HG03025 (cell line): Measurements from ENCODE around the gene FIBCD1.

Experiments
- ATAC-seq: cut with Tn5 transposase; IDR thresholded peaks from one replicate; pipeline ENCODE4 v1.9.1; 2021; ENCODE audit warnings: mild to moderate bottlenecking, moderate library complexity; ENCODE audit not compliant: unreplicated experiment, low FRiP score

FIBCD1 gene

DNA sequence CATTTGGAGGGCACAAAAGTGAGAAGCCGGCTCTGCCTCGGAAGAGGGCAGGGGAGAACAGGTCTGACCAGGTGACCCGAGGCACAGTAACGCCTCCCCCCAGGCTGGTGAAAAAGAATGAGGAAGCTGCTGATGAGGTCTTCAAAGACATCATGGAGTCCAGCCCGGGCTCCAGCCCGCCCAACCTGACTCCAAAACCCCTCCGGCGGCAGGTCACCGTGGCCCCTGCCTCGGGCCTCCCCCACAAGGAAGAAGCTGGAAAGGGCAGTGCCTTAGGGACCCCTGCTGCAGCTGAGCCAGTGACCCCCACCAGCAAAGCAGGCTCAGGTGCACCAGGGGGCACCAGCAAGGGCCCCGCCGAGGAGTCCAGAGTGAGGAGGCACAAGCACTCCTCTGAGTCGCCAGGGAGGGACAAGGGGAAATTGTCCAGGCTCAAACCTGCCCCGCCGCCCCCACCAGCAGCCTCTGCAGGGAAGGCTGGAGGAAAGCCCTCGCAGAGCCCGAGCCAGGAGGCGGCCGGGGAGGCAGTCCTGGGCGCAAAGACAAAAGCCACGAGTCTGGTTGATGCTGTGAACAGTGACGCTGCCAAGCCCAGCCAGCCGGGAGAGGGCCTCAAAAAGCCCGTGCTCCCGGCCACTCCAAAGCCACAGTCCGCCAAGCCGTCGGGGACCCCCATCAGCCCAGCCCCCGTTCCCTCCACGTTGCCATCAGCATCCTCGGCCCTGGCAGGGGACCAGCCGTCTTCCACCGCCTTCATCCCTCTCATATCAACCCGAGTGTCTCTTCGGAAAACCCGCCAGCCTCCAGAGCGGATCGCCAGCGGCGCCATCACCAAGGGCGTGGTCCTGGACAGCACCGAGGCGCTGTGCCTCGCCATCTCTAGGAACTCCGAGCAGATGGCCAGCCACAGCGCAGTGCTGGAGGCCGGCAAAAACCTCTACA, 54.2 kb downstream of the FIBCD1 start:
- ATAC-seq = no peak

DNA sequence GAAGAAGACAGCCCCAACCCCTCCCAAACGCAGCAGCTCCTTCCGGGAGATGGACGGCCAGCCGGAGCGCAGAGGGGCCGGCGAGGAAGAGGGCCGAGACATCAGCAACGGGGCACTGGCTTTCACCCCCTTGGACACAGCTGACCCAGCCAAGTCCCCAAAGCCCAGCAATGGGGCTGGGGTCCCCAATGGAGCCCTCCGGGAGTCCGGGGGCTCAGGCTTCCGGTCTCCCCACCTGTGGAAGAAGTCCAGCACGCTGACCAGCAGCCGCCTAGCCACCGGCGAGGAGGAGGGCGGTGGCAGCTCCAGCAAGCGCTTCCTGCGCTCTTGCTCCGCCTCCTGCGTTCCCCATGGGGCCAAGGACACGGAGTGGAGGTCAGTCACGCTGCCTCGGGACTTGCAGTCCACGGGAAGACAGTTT, 54.9 kb downstream of the FIBCD1 start:
- no peak for ATAC-seq

DNA sequence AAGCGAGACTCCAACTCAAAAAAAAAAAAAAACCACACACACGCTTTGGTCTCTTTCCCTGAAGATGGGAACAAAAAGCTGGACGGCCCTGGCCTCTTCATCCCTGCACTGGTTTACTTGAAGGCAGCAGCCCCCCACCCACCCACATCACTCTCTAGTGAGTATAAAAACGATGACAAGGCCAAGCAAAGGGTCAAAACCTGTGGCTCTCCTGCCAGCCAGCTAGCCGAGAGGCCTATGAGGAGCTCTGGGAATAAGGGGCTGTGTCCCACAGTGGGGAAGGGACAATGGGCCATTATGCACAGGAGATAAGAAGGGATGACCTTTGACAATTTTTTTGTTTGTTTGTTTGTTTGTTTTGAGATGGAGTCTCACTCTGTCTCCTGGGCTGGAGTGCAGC, 55.6 kb downstream of the FIBCD1 start:
- no peak for ATAC-seq

DNA sequence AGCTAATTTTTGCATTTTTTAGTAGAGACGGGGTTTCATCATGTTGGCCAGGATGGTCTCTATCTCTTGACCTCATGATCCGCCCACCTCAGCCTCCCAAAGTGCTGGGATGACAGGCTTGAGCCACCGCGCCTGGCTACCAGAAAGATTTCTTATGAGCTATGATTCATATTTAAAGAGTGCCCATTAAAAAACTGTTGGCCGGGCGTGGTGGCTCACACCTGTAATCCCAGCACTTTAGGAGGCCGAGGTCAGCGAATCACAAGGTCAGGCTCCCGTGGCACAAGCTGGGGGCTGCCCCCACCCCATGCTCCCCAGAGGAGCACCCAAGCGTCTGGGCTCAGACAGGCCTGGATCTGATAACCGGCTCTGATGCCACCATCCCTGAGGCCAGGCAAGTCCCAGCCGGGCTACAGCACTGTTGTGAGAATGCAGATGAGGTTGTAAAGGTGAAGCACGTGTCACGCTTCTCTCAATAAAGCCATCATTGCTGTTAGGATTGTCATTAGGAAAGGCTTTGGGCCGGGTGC, 56.3 kb downstream of the FIBCD1 start:
- no peak for ATAC-seq

DNA sequence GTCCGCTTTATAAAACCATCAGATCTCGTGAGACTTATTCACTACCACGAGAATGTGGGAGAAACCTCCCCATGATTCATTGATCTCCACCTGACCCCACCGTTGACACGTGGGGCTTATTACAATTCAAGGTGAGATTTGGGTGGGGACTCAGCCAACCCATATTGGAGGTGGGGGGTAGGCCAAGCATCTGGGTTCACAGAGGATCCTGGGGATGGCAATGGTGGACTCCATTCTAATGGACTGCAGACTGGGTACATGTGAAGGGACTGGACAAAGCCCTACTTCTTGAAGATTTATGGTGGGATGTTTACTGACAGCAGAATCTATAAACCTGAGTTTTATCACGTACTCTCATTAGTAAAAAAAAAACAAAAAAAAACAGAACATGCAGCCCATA, 57.5 kb downstream of the FIBCD1 start:
- no peak for ATAC-seq

DNA sequence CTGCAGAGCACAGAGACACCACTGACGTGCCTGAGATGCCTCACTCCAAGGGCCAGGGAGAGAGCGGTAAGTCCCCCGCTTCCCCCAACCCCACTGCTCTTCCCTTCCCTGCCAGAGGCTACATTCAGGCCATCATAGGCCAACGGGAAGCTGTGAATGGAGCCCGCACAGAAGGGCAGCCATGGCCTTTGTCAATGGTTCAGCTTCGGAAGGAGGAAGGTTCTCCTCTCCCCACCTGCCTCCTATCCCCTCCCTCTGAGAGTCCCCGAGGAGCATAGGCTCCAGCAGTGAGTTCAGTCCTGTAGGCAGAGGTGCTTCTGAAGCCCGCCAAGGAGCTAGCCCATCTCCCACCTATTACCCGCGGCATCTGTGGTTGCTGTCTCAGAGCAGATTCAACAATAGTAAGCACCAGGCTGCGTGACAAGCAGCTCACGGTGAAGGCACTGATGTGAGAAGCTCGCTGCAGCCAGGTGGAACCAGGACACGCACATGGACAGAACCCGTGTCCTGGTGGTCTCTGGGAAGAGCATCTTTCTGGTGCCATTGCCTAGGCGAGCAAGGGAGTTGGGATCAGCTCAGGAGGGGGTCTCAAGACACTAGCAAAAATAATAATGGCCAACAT, 58.3 kb downstream of the FIBCD1 start:
- ATAC-seq = no peak

DNA sequence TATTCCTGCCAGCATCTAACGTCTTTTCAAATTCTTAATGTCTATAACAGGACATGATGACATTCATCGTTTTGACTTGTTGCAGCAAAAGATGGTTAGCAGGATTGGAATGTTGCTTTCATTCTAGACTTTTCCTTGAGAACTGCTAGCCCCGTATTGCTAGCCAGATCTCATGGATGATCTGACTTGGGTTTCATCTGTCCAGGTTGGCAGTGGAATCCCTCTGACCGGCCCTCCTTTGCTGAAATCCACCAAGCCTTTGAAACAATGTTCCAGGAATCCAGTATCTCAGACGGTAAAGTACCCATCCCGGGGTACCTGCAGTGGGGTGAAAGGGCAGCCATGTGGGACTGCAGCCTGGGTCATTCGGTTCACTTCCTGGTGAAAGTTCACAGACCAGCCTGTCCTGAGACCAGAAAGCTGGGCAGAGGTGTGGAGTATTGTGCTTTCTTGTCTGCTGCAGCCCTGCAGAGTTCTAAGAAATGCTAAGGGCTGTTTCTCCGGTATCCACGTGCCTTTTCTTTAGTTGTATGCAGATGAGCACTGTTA, 59.1 kb downstream of the FIBCD1 start:
- ATAC-seq = no peak

DNA sequence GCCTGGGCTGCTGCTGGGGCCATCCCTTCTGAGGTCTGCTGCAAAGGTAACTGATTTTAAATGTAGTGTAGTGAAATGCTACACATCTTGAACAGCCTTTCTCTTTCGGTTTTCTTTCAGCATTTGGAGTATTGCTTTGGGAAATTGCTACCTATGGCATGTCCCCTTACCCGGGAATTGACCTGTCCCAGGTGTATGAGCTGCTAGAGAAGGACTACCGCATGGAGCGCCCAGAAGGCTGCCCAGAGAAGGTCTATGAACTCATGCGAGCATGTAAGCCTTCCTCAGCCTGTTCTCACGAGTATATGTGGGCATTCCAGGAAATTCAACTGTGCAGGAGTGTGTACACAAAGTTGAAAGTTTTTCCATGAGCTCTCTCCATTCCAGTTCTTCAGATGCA, 60.8 kb downstream of the FIBCD1 start:
- no peak for ATAC-seq

DNA sequence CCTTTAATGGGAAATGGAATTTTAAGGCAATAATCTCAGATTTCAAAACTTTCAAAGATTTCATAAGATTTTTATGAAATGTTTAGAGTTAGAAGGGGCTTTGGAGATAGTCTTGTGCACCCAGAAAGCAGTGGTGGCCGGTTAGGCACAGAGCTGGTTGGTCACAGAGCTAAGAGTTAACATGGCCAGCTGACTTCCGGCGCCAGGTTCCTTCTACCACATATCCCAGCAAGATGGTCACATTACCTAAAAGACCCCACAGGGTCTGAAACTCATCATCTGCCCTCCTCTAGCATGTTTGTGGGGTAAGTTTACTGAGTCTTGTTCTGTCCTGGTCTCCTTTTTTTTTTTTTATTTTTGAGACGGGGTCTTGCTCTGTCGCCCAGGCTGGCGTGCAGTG, 61.7 kb downstream of the FIBCD1 start:
- ATAC-seq = no peak

DNA sequence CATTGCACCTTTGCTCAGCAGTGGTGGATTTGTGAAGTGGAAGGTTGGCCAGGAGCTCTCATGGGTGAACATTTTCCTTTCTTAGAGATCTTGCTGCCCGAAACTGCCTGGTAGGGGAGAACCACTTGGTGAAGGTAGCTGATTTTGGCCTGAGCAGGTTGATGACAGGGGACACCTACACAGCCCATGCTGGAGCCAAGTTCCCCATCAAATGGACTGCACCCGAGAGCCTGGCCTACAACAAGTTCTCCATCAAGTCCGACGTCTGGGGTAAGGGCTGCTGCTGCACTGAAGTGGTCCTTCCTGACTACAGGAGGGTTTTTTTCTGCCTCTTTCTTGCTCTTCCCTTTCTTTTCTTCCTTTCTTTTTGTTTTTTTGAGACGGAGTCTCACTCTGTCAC, 64.3 kb downstream of the FIBCD1 start:
- no peak for ATAC-seq

DNA sequence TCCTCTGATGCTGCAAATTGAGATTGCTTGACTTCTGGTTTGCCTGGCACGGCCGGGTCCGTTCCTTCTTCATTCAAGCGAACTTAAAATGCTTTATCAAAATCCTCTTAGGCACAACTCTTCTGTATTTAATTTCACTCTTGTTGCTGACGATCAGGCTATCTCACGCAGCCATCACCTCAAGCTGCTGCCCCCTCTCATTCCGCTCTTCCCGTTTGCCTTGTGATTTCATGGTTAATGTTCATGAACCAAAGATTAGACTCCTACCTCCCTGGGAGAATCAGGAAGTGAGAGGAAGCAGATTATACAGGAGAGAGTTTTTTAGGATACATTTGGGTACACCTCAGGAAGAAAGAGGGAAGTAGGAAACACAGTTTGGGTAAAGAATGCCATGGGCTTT, 65.1 kb downstream of the FIBCD1 start:
- no peak for ATAC-seq

DNA sequence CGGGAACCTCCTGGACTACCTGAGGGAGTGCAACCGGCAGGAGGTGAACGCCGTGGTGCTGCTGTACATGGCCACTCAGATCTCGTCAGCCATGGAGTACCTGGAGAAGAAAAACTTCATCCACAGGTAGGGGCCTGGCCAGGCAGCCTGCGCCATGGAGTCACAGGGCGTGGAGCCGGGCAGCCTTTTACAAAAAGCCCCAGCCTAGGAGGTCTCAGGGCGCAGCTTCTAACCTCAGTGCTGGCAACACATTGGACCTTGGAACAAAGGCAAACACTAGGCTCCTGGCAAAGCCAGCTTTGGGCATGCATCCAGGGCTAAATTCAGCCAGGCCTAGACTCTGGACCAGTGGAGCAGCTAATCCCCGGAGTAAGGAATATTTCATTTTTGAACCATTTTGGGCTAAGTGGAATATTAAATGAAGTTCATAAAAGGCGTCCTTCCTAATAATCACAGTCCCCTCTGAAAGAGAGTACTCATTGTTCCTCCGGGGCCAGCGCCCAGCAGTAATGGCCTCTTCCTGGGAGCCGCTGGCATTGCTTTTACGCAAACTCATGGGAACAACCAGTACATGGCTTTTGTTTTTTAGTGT, 66.0 kb downstream of the FIBCD1 start:
- ATAC-seq = no peak

DNA sequence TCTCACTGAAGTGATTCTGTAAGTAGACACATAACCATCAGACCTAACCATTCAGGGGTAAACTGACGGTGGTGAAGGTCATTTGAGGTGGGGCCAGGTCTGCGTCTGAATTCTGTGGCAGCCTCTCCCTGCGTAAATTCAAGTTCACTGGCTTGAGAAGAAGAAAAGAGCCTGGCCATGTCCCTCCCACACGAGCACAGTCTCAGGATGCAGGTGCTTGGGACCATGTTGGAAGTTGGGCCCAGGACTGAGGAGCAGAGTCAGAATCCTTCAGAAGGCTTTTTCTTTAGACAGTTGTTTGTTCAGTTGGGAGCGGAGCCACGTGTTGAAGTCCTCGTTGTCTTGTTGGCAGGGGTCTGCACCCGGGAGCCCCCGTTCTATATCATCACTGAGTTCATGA, 66.5 kb downstream of the FIBCD1 start:
- ATAC-seq = no peak

DNA sequence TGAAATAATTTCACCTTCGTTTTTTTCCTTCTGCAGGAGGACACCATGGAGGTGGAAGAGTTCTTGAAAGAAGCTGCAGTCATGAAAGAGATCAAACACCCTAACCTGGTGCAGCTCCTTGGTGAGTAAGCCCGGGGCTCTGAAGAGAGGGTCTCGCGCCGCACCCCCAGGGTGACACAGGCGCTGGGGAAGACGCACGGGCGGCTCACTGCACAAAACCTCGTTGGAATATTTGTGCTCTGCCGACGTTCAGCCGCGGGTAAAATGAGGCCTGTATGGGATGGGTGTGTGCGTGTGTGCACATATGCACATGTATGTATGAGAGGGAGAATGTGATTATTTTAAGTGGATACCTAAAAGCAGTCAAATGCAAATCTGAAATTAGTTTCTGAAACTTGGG, 67.0 kb downstream of the FIBCD1 start:
- ATAC-seq = no peak

DNA sequence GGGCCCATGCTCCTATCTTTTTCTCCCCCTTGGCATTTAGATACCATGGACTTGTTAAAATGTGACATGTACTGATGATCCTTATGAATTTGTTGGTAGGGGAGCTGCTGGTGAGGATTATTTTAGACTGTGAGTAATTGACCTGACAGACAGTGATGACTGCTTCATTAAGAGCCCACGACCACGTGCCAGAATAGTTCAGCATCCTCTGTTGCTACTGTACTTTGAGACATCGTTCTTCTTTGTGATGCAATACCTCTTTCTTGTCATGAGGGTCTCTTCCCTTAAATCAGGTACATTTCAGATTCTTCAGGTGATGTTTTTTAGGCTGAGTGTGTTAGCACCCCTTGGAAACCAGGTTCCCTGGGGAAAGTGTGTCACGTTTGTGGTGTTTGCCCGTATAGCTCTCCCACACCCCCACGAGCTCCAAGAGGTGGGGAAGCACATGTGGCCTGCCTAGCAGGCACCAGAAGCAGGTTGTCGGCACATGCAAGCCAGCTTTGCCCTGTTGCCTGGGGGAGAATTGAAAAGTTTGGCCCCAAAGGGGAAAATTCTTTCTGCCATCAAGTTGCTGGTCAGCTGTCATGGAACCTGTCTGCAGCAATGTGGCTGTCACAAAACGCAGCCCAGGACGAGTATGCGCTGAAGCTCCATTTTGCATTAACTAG, 67.5 kb downstream of the FIBCD1 start:
- no peak for ATAC-seq

DNA sequence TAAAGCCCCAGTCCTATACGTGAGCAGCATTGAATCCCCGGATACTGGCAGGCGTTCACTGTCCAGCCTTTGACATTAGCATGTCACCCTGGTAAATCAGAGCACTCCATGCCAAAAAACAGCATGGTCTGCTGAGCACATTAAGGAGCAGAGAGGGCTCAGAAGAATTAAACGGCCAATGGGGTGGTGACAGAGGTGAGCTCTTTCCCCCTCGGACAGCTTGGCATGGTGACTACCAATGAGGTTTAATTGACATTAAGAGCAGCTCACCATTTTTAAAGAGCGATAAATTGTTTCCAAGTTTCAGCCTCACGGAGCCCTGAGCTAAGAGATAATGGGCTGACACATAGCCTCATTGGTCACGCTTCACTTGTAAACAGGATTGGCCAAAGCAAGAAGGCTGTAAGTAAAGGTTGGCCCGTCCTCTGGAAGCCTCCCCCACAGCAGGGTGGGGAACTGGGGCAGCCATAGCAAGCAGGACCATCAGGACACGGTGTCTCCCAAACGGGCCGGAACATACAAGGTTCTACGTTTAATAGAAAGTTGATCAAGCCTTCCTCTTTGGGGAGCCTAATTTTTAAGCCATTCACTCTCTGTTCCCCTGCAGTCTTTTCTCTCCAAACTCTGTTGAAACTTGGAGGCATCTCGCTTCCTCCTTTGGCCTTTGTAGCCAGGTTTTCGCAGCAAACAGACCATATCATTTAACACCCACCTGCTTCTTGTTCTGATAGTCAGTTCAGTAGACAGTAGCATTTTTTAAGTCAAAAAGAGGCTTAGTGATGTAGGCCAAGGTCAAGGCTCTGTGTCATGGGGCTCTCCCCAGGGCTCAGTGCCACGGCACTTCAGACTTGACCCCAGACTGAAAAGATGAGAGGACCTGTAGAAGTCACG, 68.3 kb downstream of the FIBCD1 start:
- no peak for ATAC-seq

DNA sequence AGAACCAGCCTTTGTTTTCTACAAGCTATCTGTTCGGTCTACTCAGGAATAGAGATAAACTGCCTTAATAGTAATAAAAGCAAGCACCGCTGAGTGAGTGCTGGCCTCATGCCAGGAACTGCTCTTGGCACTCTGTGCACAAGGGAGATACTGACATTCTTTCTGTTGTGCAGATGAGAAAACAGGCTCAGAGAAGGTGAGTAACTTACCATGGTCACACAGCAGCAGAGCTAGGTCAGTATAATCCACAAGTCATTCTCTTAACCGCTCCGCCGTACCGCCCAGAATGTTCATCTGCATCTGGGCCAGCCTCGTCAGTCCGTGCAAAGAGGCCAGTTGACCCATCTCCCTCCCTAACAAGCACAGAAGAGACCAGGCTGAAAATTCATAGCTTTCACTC, 69.8 kb downstream of the FIBCD1 start:
- ATAC-seq = no peak

DNA sequence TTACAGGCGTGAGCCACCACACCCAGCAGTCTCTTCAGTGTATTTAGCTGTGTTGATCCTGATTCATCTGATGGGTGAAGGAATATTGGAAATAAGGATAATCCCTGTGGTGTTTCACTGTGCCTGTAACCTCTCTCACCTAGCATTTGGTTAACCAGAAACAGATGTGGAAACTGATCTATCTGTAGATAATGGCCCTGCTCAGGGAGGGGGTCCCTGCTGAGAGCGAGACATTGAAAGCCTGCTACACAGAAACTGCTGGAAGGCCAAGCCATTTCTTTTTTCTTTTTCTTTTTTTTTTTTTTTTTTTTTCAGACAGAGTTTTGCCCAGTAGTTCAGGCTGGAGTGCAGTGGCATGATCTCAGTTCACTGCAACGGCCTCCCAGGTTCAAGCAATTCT, 70.8 kb downstream of the FIBCD1 start:
- ATAC-seq = no peak

DNA sequence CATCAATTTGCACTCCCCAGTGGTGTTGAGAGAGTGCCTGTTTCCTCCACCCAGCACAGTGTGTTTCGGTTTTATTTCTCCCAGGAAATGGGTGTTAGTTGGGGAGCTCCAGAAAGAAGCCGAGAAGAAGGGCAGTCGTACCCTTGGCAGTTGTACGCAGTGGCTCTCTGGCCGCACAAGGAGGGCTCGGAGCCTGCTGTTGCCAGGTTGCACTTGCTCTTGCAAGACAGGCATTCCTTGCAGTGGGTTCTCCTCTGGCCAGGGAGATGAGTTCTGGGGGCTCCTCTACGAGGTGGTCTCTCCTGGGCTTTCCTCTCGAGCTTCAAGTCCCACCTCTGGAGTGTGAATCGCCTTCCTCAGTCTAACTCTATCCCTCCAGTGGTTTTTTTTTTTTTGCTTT, 71.5 kb downstream of the FIBCD1 start:
- ATAC-seq = no peak
